Upper lobe of left lung (tissue), 6 donors: ENCODE data around the gene RALGDS. TPM values are rescaled to one million over a fixed set of nuclear protein-coding genes. Genes with fewer than 3 reads are reported as not detected.
"Not testable (repeated sequence)": the region's sequence is repeated elsewhere in the genome, so short reads cannot be mapped to it uniquely, and the experiment has no call there.

Experiments used
- ATAC-seq, 2 donors: fragments of 200-7000 bp; cut with Tn5 transposase; one replicate each; pipeline ENCODE4 v1.9.1; 2022; ENCODE audit warnings: mild to moderate bottlenecking in 2 of 2, moderate library complexity in 2 of 2; ENCODE audit not compliant: low FRiP score in 2 of 2
- DNase-seq, 2 donors: peaks; one replicate each; pipeline ENCODE4 v3.0.0-alpha.2; 2019 to 2020
- H3K27ac ChIP-seq, 4 donors: fragments of 200-600 bp; sonication (generic); one replicate each; pipeline ENCODE4 v1.5.1; 2016 to 2019
- H3K27me3 ChIP-seq, 4 donors: fragments of 200-600 bp; sonication (generic); one replicate each; pipeline ENCODE4 v1.5.1; 2017 to 2019
- H3K36me3 ChIP-seq, 4 donors: fragments of 200-600 bp; sonication (generic); one replicate each; pipeline ENCODE4 v1.5.1; 2016 to 2019
- H3K4me1 ChIP-seq, 4 donors: fragments of 200-600 bp; sonication (generic); one replicate each; pipeline ENCODE4 v1.5.1; 2018 to 2019
- H3K4me3 ChIP-seq, 4 donors: fragments of 200-600 bp; sonication (generic); one replicate each; pipeline ENCODE4 v1.5.1; 2017 to 2019; ENCODE audit warnings: mild to moderate bottlenecking in 2 of 4, moderate library complexity in 1 of 4
- H3K9me3 ChIP-seq, 4 donors: fragments of 200-600 bp; sonication (generic); one replicate each; pipeline ENCODE4 v1.5.1; 2018 to 2019
- EP300 ChIP-seq, 4 donors: sonication (generic); formaldehyde crosslinking; IDR thresholded peaks; one replicate each; pipeline ENCODE4 v1.5.1; 2017; ENCODE audit warnings: antibody characterized with exemption in 4 of 4, control low read depth in 2 of 4
- POLR2A ChIP-seq, 4 donors: fragments of 450-650 bp; IDR thresholded peaks; one replicate each; pipeline ENCODE4 v1.5.1; 2016 to 2017; ENCODE audit warnings: antibody characterized with exemption in 4 of 4, mild to moderate bottlenecking in 2 of 4
- POLR2AphosphoS5 ChIP-seq, 2 donors: sonication (generic); formaldehyde crosslinking; IDR thresholded peaks; one replicate each; pipeline ENCODE4 v1.5.1; 2017; ENCODE audit warnings: antibody characterized with exemption in 2 of 2
- WGBS, 2 donors: methylation state at CpG; one replicate each; pipeline ENCODE4 v1.1.5; 2017 to 2018; 5-methylcytosine and 5-hydroxymethylcytosine counted together
- total RNA-seq, 6 donors: library from RNA; depleted of rRNA in 4 of 6; stranded (reverse); fragments of >200 nt in 4 of 6; gene quantifications; one replicate each; pipeline versions ENCODE4 v1.1.0 to v1.2.1, GENCODE V29; 2016 to 2021
- TF ChIP-seq, protein P1 (sequence below), 6 experiments: fragments of 450-650 bp in 4 of 6; fragments of 200-600 bp in 2 of 6; sonication (generic) in 2 of 6; IDR thresholded peaks; one replicate each; pipeline ENCODE4 v1.5.1; 2016 to 2019; ENCODE audit warnings: antibody characterized with exemption in 6 of 6
- donor health status: DM: no; HTN: no; CAD: no; lungs with moderate emphysema.
- donor health status: DM: no; HTN: yes; CAD: no; lungs with severe emphysema.

RALGDS gene
- total RNA-seq, 6 donors from 2014 or later: 57.1 to 117 (median 88.9) TPM

GRCh38 chr9:133071484-133072150, 49.4 kb downstream of the RALGDS start:
- Histone ChIP-seq H3K27me3 (no peaks in the 10 kb centered on the region), H3K4me3 (no peak overlapping the region), H3K36me3 (no peaks in the 10 kb centered on the region), H3K27ac (no peak overlapping the region), H3K4me1 (no peaks in the 10 kb centered on the region), H3K9me3 (no peaks in the 10 kb centered on the region)
- DNase-seq (peak in 1 of 2 donors; percentile 47), ATAC-seq (no peak)
- 90 to 92% methylated on average over 7 of the region's 33 CpGs for WGBS, 2 donors
- TF ChIP-seq, protein P1, sequence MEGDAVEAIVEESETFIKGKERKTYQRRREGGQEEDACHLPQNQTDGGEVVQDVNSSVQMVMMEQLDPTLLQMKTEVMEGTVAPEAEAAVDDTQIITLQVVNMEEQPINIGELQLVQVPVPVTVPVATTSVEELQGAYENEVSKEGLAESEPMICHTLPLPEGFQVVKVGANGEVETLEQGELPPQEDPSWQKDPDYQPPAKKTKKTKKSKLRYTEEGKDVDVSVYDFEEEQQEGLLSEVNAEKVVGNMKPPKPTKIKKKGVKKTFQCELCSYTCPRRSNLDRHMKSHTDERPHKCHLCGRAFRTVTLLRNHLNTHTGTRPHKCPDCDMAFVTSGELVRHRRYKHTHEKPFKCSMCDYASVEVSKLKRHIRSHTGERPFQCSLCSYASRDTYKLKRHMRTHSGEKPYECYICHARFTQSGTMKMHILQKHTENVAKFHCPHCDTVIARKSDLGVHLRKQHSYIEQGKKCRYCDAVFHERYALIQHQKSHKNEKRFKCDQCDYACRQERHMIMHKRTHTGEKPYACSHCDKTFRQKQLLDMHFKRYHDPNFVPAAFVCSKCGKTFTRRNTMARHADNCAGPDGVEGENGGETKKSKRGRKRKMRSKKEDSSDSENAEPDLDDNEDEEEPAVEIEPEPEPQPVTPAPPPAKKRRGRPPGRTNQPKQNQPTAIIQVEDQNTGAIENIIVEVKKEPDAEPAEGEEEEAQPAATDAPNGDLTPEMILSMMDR (IDR thresholded peaks at IDR 0.05): no peak
- TF ChIP-seq POLR2AphosphoS5 (IDR thresholded peaks at IDR 0.05) (no peak), POLR2A (IDR thresholded peaks at IDR 0.05) (no peak), EP300 (IDR thresholded peaks at IDR 0.05) (no peak)

DNA sequence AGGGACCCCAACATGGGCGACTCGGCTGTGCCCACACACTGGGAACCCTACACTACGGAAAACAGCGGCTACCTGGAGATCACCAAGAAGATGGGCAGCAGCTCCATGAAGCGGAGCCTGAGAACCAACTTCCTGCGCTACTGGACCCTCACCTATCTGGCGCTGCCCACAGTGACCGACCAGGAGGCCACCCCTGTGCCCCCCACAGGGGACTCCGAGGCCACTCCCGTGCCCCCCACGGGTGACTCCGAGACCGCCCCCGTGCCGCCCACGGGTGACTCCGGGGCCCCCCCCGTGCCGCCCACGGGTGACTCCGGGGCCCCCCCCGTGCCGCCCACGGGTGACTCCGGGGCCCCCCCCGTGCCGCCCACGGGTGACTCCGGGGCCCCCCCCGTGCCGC, 50.1 kb downstream of the RALGDS start:
- not testable (repeated sequence) for H3K4me3 ChIP-seq, H3K9me3 ChIP-seq, H3K27me3 ChIP-seq, H3K27ac ChIP-seq, ATAC-seq, H3K36me3 ChIP-seq, DNase-seq, H3K4me1 ChIP-seq
- 93% methylated on average over 11 of the region's 31 CpGs; no CpG with 5 or more reads in 1 of the 2 donors for whole genome bisulfite sequencing, 2 donors

DNA sequence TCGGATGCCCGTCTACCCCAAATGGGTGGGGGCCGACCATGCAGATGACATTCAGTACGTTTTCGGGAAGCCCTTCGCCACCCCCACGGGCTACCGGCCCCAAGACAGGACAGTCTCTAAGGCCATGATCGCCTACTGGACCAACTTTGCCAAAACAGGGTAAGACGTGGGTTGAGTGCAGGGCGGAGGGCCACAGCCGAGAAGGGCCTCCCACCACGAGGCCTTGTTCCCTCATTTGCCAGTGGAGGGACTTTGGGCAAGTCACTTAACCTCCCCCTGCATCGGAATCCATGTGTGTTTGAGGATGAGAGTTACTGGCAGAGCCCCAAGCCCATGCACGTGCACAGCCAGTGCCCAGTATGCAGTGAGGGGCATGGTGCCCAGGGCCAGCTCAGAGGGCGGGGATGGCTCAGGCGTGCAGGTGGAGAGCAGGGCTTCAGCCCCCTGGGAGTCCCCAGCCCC, 50.5 kb downstream of the RALGDS start:
- H3K36me3 ChIP-seq, H3K27me3 ChIP-seq, H3K4me1 ChIP-seq, H3K4me3 ChIP-seq, H3K27ac ChIP-seq, ATAC-seq, H3K9me3 ChIP-seq: not testable (repeated sequence)
- peak in 1 of 2 donors; percentile 55 for DNase-seq
- whole genome bisulfite sequencing, 2 donors: 94% methylated on average over 9 to 17 of the region's 17 CpGs

DNA sequence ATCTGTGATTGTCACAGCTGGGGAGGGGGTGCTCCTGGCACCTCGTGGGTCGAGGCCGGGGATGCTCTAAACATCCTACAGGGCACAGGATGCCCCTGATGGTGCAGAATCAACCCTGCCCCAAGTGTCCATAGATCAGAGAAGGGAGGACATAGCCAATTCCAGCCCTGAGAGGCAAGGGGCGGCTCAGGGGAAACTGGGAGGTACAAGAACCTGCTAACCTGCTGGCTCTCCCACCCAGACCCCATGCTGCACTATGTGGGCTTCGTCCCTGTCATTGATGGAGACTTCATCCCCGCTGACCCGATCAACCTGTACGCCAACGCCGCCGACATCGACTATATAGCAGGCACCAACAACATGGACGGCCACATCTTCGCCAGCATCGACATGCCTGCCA, 52.6 kb downstream of the RALGDS start:
- H3K27me3 ChIP-seq, DNase-seq, H3K27ac ChIP-seq, H3K4me1 ChIP-seq, H3K36me3 ChIP-seq, H3K9me3 ChIP-seq, H3K4me3 ChIP-seq: not testable (repeated sequence)
- no CpG with 5 or more reads among the region's 15 CpGs for whole genome bisulfite sequencing, 2 donors
- peak in 1 of 2 donors; percentile 9 for ATAC-seq

GRCh38 chr9:133067813-133068212, 53.2 kb downstream of the RALGDS start:
- no peaks in the 10 kb centered on the region for H3K9me3 ChIP-seq
- no peak for ATAC-seq
- WGBS, 2 donors: 78 to 88% methylated on average over 10 to 11 of the region's 11 CpGs
- TF ChIP-seq POLR2AphosphoS5 (IDR thresholded peaks at IDR 0.05) (no peak), POLR2A (IDR thresholded peaks at IDR 0.05) (no peak), EP300 (IDR thresholded peaks at IDR 0.05) (no peak)
- TF ChIP-seq, protein P1 (IDR thresholded peaks at IDR 0.05): no peak
- H3K27ac ChIP-seq: no peak overlapping the region
- H3K4me1 ChIP-seq: no peaks in the 10 kb centered on the region
- peaks cover 0 to 7% (median 0%) of the 10 kb centered on the region in 4 donors for H3K36me3 ChIP-seq
- H3K27me3 ChIP-seq: no peaks in the 10 kb centered on the region
- H3K4me3 ChIP-seq: no peak overlapping the region
- DNase-seq: no peak

DNA sequence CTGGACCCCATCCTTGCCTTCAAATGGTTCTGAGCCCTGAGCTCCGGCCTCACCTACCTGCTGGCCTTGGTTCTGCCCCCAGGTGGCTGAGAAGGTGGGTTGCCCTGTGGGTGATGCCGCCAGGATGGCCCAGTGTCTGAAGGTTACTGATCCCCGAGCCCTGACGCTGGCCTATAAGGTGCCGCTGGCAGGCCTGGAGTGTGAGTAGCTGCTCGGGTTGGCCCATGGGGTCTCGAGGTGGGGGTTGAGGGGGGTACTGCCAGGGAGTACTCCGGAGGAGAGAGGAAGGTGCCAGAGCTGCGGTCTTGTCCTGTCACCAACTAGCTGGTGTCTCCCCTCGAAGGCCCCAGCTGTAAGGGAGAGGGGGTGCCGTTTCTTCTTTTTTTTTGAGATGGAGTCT, 54.0 kb downstream of the RALGDS start:
- Histone ChIP-seq H3K4me1 (no peaks in the 10 kb centered on the region), H3K27me3 (no peaks in the 10 kb centered on the region), H3K9me3 (no peaks in the 10 kb centered on the region), H3K36me3 (peaks cover 0 to 7% (median 0%) of the 10 kb centered on the region in 4 donors), H3K27ac (no peak overlapping the region), H3K4me3 (no peak overlapping the region)
- TF ChIP-seq, protein P1 (IDR thresholded peaks at IDR 0.05): no peak
- no peak for TF ChIP-seq POLR2AphosphoS5 (IDR thresholded peaks at IDR 0.05)
- DNase-seq (no peak), ATAC-seq (no peak)
- WGBS, 2 donors: 90 to 93% methylated on average over 5 to 11 of the region's 11 CpGs
